ENCODE data around the gene GNAO1.

Gene GNAO1

GRCh38 chr16:56294579-56294978 is 103.3 kb downstream of the GNAO1 start:
- DNase-seq: no peak

GRCh38 chr16:56295059-56295665 is 103.9 kb downstream of the GNAO1 start:
- no peak for DNase-seq

- no peak for DNase-seq
Measured at GRCh38 chr16:56295739-56296527, 104.6 kb downstream of the GNAO1 start.

GRCh38 chr16:56297684-56298083 is 106.4 kb downstream of the GNAO1 start:
- no peak for DNase-seq

GRCh38 chr16:56298116-56298515 is 106.8 kb downstream of the GNAO1 start:
- DNase-seq: no peak

- DNase-seq: no peak
Measured at GRCh38 chr16:56298948-56299596, 107.8 kb downstream of the GNAO1 start.

- no peak for DNase-seq
Measured at GRCh38 chr16:56300242-56300623, 108.9 kb downstream of the GNAO1 start.

- no peak for DNase-seq
Measured at GRCh38 chr16:56300891-56301850, 109.9 kb downstream of the GNAO1 start.

GRCh38 chr16:56302506-56302905 is 111.2 kb downstream of the GNAO1 start:
- DNase-seq: no peak

- no peak for DNase-seq
Measured at GRCh38 chr16:56303066-56303715, 111.9 kb downstream of the GNAO1 start.

- no peak for DNase-seq
Measured at GRCh38 chr16:56303880-56304279, 112.6 kb downstream of the GNAO1 start.

- DNase-seq: no peak
Measured at GRCh38 chr16:56305956-56306565, 114.8 kb downstream of the GNAO1 start.

- no peak for DNase-seq
Measured at GRCh38 chr16:56306690-56307533, 115.6 kb downstream of the GNAO1 start.

- no peak for DNase-seq
Measured at GRCh38 chr16:56307534-56307873, 116.2 kb downstream of the GNAO1 start.

- DNase-seq: no peak
Measured at GRCh38 chr16:56309008-56309407, 117.7 kb downstream of the GNAO1 start.

GRCh38 chr16:56310690-56311089 is 119.4 kb downstream of the GNAO1 start:
- DNase-seq: no peak

- DNase-seq: no peak
Measured at GRCh38 chr16:56311208-56312027, 120.1 kb downstream of the GNAO1 start.

GRCh38 chr16:56312028-56312300 is 120.7 kb downstream of the GNAO1 start:
- DNase-seq: no peak

GRCh38 chr16:56312556-56312955 is 121.3 kb downstream of the GNAO1 start:
- no peak for DNase-seq

GRCh38 chr16:56314244-56314850 is 123.1 kb downstream of the GNAO1 start:
- no peak for DNase-seq

Data from islet precursor cell (in vitro differentiated cells).